ENCODE data around the gene SLC47A2.
"Not testable (repeated sequence)": the region's sequence is repeated elsewhere in the genome, so short reads cannot be mapped to it uniquely, and the experiment has no call there.

Gene SLC47A2

DNA sequence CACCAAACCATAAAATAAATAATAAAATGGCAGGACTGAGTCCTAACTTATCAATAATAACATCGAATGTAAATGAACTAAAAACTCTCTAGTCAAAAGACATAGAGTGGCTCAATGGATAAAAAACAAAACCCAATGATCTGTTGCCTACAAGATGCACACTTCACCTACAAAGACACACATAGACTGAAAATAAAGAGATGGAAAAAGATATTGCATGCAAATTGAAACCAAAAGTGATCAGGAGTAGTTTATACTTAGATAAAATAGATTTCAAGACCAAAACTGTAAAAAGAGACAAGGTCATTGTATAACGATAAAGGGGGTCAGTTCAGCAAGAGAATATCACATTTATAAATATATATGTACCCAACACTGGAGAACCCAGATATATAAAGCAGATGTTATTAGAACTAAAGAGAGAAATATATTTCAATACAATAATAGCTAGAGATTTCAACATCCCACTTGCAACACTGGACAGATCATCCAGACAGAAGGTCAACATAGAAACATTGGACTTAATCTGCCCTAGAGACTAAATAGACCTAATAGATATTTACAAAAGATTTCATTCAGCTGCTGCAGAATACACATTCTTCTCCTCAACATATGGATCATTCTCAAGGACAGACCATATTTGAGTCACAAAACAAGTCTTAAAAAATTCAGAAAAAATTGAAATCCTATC is 29.8 kb downstream of the SLC47A2 start:
- H3K4me3 ChIP-seq (ENCODE audit: low read length), result no peak overlapping the region
- no peak for DNase-seq (ENCODE audit: low read depth)
- TF ChIP-seq, protein P1, sequence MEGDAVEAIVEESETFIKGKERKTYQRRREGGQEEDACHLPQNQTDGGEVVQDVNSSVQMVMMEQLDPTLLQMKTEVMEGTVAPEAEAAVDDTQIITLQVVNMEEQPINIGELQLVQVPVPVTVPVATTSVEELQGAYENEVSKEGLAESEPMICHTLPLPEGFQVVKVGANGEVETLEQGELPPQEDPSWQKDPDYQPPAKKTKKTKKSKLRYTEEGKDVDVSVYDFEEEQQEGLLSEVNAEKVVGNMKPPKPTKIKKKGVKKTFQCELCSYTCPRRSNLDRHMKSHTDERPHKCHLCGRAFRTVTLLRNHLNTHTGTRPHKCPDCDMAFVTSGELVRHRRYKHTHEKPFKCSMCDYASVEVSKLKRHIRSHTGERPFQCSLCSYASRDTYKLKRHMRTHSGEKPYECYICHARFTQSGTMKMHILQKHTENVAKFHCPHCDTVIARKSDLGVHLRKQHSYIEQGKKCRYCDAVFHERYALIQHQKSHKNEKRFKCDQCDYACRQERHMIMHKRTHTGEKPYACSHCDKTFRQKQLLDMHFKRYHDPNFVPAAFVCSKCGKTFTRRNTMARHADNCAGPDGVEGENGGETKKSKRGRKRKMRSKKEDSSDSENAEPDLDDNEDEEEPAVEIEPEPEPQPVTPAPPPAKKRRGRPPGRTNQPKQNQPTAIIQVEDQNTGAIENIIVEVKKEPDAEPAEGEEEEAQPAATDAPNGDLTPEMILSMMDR (IDR thresholded peaks at IDR 0.05; ENCODE audit: insufficient read depth, low read depth, low read length, missing control alignments), result no peak

DNA sequence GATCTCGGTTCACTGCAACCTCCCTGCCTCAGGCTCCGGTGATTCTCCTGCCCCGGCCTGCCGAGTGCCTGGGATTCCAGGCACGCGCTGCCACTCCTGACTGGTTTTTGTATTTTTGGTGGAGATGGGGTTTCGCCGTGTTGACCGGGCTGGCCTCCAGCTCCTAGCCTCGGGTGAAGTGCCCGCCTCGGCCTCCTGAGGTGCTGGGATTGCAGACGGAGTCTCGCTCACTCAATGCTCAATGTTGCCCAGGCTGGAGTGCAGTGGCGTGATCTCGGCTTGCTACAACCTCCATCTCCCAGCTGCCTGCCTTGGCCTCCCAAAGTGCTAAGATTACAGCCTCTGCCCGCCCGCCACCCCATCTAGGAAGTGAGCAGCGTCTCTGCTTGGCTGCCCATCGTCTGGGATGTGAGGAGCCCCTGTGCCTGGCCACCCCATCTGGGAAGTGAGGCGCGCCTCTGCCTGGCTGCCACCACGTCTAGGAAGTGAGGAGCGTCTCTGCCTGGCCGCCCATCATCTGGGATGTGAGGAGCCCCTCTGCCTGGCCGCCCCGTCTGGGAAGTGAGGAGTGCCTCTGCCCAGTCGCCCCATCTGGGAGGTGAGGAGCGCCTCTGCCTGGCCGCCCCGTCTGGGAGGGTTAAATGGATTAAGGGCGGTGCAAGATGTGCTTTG is 31.3 kb downstream of the SLC47A2 start:
- H3K4me3 ChIP-seq (ENCODE audit: low read length); DNase-seq (ENCODE audit: low read depth): not testable (repeated sequence)

DNA sequence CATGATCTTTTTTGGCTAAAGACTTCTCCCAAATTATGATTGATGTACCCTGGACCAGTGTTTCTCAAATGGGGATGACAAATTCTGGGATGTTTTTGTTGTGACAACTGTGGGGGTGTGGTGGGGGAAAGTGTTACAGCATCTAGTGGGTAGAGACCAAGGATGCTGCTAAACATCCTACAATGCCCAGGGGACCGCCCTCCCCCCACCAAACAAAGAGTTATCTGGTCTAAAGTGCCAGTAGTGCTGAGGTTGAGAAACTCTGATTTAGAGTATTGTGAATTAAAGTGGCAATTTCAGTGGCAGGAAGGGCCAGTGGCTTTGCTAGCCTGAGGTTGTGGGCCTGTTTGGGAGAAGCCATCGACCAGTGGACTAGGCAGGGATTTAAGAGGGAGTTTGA is 33.3 kb downstream of the SLC47A2 start:
- TF ChIP-seq, protein P1 (IDR thresholded peaks at IDR 0.05; ENCODE audit: insufficient read depth, low read depth, low read length, missing control alignments), result no peak
- DNase-seq (ENCODE audit: low read depth), result no peak
- H3K4me3 ChIP-seq (ENCODE audit: low read length), result no peak overlapping the region

DNA sequence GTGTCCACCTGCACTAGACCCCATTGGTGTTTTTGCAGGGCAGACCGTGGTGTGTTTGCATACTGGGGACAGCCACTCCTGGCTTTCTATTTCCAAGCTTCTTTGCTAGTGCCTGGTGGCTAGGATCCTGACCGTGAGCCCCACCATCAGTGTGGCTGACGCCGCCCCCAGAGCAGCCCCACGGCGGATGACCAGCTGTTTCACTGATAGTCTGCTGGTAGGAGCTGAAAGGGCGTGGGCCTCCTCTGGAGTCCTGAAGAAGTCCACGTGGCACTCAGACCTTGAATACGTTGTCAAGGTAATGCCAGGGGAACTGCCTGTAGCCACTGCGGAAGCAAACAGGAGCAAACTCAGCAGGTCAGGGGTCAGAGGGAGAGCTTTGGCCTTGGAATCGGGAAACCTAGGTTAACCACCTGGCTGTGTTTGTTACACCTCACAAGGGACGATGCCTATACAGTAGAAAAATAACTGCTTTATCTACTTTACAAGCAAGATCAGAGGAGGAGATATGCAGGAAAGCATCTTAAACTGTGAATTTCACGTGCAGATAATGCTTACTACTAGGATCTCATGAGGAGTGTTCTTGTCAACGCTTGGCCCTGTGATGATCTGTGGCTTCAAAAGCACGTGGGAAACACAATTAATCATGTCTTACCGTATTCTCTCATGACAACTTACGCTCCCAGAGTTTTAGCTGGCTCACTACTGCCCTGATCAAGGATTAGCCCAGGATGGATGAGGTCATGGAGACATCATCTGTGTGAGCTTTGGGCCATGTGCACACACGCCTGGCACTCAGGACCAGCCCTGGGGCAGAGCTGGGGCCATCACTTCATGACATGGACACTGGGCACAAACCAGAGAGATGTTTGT is 37.6 kb downstream of the SLC47A2 start:
- H3K4me3 ChIP-seq (ENCODE audit: low read length), result no peak overlapping the region
- no peak for DNase-seq (ENCODE audit: low read depth)
- TF ChIP-seq, protein P1 (IDR thresholded peaks at IDR 0.05; ENCODE audit: insufficient read depth, low read depth, low read length, missing control alignments), result no peak

DNA sequence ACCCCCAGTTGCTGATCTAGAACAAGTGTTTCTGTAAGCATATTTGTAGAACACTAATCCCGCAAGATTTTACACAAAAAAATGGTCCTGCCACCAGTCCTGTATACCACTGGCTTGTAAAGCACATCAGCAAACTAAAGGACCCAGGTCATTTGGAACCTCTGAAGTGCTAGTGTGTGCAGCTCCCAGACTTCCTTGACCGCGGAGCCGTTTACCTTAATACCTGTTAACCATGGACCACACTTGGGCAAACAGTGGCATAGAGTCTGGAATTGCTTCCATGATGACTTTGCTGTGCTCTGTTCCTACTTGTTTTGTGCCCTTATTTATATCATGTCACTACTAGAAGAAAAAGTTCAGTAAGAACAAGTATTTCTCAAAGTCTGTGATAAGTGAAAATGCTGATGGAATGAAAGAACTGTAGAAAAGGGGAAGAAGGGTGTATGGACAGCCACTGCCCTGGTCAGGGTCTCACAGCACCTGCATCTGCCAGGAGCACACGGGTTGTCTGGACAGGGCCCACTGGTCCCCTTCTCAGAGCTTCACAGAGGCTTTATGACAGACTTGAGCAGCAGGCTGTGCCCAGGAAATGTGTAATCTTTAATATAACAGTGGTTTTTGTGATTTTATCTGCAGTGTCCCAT is 38.5 kb downstream of the SLC47A2 start:
- DNase-seq (ENCODE audit: low read depth), result no peak
- TF ChIP-seq, protein P1 (IDR thresholded peaks at IDR 0.05; ENCODE audit: insufficient read depth, low read depth, low read length, missing control alignments), result no peak
- no peak overlapping the region for H3K4me3 ChIP-seq (ENCODE audit: low read length)

DNA sequence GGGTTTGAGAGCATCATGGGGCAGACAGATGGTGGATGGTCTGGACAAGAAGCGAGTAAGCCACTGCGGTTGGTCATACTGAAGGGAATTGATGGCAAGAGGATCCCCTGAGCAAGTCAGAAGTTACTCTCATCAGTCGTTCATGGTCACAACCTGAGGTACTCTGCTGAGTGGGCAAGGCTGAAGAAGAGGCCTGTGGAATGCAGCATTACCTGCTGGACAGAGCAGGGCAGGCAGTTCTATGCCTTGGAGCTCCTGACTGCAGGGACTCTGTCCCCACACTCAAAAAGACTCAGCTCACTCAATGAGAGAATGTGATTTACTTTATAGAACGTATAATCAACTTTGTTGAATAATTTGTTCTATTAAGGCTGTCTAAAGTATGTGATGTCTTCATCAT is 39.5 kb downstream of the SLC47A2 start:
- TF ChIP-seq, protein P1 (IDR thresholded peaks at IDR 0.05; ENCODE audit: insufficient read depth, low read depth, low read length, missing control alignments), result no peak
- H3K4me3 ChIP-seq (ENCODE audit: low read length), result no peak overlapping the region
- DNase-seq (ENCODE audit: low read depth), result peak; percentile 27

DNA sequence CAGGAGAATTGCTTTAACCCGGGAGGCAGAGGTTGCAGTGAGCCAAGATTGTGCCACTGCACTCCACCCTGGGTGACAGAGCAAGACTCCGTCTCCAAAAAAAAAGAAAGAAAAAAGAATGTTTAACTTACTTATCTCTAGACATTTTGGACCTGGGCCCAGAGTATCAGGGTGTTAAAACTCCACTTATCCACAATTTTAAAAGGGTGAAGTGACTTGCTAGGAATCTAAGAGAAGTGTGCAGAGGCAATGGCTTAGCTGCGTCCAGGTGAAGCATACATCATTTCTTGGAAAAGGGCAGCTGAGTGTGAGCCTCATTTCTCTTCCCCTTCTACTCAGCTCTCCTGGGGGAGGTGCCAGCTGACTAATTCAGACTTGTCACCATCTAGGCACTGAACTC is 42.8 kb downstream of the SLC47A2 start:
- TF ChIP-seq, protein P1 (IDR thresholded peaks at IDR 0.05; ENCODE audit: insufficient read depth, low read depth, low read length, missing control alignments), result no peak
- no peak overlapping the region for H3K4me3 ChIP-seq (ENCODE audit: low read length)
- DNase-seq (ENCODE audit: low read depth), result no peak

Measured in epithelial cell of esophagus (primary cell).